ENCODE measurements around the gene PLA2G6.
"Not testable (repeated sequence)": the region's sequence is repeated elsewhere in the genome, so short reads cannot be mapped to it uniquely, and the experiment has no call there.

Gene PLA2G6

DNA sequence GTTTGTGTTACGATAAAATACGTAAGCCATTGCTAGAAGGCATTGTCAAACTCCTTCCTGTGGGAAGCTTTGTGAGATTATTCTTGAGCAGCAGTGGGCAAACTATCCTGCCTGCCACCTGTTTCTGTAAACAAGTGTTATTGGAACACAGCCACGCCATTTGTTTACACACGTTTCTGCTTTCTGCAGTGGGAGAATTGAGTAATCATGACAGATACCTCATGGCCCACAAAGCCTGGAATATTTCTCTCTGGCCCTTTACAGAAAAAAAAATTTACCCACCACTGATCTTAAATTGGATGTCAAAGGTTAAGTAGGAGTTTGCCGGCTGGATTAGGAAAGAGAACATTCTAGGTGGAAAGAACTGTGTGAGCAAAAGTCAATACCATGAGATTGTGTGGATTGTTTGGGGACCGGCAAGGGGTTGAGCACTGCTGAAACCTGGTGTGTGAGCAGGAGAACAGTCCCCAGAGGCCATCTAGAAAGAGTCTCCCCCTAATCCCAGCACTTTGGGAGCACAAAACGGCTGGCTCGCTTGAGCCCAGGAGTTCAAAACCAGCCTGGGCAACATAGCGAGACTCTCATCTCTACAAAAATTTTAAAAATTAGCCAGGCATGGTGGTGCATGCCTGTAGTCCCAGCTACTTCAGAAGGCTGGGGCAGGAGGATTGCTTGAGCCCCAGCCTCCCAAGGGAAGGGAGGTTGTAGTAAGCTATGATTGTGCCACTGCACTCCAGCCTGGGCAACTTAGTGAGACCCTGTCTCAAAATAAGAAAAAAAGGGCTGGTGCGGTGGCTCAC, 6.0 kb upstream of the PLA2G6 start:
- DNase-seq, result no peak

DNA sequence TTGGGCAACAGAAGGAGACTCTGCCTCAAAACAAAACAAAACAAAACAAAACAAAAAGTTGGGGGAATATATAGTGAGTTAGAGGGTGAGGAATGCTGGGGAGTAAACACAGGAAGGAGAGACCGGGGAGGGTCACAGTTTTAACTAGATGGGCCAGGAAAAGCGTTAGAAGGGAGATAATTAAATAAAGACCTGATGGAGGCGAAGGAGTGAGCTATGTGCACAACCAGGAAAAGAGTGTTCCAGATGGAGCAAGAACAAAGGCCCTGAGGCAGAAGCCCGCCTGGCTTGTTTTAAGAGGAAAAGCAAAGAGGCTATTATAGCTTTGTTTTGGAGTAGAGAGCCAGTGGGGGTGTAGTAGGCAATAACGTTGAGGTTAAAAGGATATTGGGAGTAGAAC, 4.8 kb upstream of the PLA2G6 start:
- no peak for DNase-seq

DNA sequence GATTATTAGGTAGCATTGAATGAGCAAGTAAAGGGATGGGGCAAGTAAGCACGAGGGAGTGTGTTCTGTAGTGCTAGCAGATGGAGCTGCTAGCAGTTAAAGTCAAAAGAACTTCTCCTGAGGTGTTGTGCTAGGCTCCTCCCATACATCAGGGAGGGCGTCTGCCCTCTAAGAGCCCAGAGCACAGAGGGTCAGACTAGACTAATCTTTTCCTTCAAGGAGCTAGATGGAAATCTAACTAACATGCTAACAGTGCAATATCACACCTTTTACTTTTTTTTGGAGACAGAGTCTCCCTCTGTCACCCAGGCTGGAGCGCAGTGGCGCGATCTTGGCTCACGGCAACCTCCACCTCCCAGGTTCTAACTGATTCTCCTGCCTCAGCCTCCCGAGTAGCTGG, 3.2 kb upstream of the PLA2G6 start:
- no peak for DNase-seq

DNA sequence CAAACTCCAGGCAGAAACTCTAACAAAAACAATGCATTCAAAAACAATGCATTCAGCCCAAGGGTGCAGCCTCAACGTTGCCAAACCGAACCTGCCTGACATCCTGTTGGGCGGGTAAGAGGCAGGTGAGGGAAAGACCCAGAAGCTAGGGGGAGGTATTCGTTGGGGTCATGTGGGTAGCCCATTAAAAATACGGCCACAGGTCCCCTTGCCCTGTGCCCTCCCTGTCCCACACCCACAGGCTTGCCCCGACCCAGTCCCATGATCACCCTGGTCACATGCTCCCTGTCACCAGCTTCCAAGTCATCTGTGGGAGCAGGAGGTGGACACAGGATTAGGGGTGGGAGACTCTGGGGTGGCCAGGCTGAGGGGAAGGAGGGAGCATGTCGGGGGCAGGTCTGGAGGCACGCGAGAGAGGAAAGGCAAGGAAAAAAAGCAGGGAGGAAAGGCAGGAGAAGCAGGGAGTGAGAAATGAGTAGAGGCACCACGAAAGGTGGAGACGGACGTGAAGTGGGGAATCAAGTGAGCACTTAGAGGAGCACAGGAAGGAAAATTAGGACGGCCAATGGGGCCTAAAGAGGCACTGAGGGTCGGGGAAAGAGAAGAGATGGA, 683 bp downstream of the PLA2G6 start:
- no peak for DNase-seq

DNA sequence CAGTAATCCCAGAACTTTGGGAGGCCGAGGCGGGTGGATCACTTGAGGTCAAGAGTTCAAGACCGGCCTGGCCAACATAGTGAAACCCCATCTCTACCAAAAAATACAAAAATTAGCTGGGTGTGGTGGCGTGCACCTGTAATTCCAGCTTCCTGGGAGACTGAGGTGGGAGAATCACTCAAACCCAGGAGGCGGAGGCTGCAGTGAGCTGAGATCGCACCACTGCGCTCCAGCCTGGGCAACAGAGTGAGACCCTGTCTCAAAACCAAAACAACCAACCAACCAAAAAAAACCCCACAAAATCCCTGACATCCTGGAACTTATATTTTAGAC, 3.1 kb downstream of the PLA2G6 start:
- not testable (repeated sequence) for DNase-seq

DNA sequence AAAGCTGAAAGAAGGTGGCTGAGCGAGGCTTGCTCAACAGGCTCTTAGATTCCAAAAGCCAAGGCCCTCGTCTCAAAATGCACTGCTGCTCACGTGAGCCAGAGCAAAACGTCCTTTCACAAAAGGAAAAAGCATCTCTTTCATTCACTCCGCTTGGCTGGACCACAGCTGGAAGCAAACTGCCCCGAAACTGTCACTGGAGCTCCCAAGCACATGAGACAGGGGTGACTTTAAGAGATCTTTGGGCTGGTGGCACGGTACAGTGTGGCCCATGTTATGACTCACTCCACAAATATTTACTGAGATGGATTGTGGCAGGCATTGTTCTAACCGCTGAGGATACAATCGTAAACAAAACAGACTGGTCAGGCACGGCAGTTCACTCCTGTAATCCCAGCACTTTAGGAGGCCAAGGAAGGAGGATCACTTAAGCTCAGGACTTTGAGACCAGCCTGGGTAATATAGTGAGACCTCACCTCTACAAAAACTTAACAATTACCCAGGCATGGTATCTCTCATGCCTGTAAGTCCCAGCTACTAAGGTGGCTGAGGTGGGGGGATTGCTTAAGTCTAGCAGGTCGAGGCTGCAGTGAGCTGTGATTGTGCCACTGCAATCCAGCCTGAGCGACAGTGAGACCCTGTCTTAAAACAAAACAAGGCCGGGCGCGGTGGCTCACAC, 3.6 kb downstream of the PLA2G6 start:
- DNase-seq, result no peak

DNA sequence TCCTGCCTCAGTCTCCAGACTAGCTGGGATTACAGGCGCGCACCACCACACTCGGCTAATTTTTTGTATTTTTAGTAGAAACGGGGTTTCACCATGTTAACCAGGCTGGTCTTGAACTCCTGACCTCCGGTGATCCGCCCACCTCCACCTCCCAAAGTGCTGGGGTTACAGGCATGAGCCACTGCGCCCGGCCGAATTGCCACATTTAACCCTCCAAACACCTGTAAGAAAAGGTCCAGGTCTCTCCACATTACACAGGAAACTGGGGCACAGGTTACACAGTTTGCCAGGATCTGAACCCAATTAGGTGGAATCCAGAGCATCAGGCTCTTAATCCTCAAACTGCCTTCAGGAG, 4.1 kb downstream of the PLA2G6 start:
- DNase-seq, result not testable (repeated sequence)

DNA sequence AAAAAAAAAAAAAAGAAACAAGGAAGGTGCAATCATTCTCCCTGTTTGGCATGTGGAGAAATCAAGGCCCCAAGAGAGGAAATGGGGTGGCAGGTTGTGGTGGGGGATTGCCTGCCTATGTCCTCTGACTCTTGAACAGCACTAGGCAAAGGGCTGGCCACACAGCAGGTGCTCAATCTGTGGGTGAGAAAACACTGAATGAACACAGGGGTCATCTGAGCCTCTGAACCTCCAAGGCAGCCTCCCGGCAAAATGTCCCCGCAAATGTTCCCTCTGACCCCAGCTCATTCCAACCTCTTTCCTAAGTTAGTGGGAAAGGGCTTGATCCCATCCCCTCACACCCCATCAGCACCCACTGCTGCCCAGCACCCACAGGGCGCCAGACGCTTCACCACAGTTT, 4.6 kb downstream of the PLA2G6 start:
- DNase-seq, result peak; percentile 15

DNA sequence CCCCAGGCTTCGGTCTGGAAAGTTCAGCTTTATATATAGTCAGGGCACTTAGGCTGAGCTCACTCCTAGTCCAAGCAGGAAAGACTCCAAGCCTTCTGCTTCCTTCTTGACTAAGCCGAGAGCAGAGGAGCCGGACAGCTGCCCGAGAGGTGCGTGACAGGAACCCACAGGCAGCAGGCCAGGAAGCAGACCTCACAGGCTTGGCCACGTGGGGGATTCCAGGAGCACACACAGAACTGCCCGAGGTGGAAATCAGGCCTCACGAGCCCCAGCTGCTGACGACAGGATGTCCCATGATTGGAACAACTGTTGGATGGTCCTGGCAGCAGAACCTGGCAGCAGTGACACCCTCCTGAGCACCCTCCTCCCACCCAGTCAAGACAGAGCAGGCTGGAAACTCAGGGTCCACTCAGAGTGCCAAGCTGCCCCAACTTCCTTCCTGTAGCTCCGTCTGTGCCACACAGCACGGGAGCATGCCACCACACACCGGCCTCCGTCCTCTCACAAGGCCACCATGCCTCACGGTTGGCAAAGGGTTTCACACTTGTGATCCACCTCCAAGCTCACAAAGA, 5.4 kb downstream of the PLA2G6 start:
- DNase-seq, result no peak

DNA sequence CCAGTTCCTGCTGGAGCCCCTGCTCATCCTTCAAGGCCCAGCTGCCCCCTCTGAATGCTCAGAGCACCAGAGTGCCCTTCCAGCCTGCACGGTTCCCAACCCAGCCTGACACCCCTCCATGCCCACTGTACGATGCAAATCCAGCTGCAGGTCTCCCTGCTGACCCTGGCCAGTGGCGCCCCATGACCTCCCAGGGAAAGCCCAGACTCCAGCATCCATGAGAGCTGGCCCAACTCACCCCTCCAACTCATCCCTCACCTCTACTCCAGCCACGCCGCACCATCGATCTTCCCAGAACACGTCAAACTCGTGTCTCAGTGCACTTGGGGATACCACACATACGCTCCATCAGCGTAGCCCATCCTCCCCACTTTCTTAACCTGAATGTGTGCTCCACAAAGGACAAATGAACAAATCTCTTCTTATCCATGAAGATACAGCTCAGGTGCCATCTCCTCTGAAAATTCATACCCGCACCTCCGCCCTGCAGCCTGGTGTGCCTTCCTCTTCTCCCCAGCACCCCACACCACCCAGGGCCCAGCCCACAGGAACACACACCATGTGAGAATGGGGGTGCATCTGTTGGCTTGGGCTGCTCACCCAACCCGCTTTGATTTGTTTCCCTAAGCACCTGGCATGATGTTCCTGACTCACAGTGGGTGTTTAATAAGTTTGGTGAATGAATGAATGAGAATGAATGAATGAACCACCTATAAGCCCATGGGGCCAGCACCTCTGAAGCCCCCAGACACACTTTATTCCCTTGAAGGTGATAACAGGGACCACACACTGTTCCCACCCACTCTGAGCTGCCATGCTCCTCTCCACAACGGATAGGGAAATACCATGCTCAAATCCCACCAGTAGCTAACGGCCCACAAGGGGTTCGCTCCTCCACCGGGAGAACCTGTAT, 6.2 kb downstream of the PLA2G6 start:
- no peak for DNase-seq

DNA sequence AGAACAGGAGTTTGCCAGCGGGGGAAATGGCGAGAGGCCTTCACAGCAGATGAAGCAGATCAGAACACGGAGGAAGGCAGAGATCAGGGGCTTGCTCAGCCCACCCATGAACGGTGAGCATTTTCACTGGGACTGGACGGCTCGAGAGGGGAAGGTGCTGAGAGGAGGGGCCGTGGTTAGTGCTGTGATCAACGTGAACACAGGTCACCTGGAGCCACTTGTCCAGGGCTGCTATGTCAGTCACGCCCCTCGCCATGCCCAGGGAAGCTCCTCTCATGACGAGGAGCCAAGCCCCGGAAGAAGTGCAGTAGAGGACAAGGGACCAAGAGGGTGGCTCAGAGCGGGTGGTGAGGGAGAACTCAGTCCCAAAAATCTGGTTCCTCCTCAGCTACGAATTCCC, 7.0 kb downstream of the PLA2G6 start:
- no peak for DNase-seq

DNA sequence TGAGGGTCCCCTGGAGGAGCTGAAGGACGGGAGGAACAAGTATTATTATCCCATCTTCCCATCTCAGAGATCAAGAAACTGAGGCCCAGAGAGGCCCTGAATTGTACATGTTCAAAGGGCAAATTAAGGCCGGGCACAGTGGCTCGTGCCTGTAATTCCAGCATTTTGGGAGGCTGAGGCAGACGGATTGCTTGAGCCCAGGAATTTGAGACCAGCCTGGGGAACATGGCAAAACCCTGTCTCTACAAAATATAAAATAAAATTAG, 8.1 kb downstream of the PLA2G6 start:
- DNase-seq, result no peak

DNA sequence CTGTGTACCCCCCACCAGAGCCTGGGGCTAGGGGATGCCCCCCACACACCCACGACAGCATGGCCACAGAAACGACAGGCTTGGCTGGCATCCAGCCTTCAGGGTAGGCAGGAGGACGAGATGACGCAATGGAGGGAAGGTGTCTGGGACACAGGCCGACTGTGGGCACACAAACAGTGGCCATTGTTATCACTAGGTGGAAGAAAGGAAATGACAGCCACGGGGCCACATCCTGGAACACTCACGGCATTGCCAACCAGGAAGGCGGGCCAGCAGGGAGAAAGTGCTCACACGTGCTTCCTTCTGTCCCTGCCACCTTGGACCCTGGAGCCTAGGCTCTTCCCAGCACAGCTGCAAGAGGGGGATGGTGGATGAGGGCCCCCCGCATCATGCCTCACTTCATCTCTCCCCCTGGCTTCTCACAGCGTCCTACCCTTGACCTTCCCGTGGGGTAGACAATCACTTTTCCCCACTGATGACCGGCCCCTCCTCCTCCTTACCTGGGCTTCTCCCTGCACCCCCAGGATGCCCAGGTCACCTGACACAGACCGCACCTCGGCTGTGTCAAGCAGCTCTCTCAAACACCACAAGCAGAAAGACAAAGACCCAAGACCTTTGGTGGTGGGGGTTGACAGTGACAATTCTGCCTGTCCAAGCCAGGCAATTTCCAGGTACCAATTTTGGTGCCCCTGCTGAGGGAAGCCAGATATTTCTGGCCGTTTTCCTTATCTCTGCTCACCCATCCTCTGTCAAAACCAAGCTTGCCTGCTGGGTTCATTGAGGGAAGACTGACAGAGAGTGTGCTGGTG, 8.6 kb downstream of the PLA2G6 start:
- DNase-seq, result no peak

DNA sequence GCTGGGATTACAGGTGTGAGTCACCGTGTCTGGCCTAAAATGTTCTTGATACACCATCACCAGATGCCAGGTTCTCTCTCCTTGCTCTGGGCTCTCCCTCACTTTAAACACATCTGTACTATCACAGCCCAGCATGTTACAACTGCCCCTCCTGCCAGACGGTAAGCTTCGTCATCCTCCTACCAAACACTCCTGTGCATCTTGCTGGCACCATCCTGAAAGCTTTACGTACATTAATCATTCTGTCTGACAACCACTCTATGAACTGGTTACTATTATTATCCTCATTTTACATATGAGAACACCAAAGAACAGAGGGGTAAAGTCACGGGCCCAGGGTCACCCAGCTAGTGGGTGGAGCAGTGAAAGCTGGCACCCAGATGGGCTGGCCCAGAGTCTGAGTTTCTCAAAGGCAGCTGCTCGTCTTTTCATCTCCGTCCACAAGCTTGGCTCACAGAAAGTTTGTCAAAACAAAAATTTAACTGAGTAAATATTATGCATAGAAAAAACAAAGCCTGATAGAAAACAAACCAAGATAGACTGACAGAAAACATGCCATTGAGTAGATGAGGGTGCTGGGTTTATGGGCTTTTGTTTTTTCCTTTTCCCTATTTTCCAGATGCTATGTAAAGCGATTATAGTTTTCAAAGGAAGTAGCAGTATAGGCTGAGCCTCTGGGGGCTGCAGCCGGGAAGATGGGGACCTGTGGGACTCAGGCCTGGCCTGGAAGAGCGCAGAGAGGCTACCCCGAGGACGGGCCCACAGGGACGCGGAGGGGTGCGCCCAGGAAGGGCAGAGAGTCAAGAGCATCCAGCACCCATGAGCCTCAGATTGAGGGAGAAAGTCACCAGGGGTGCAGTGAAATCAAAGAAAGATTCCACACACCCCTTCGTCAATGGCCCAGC, 9.5 kb downstream of the PLA2G6 start:
- DNase-seq, result no peak

DNA sequence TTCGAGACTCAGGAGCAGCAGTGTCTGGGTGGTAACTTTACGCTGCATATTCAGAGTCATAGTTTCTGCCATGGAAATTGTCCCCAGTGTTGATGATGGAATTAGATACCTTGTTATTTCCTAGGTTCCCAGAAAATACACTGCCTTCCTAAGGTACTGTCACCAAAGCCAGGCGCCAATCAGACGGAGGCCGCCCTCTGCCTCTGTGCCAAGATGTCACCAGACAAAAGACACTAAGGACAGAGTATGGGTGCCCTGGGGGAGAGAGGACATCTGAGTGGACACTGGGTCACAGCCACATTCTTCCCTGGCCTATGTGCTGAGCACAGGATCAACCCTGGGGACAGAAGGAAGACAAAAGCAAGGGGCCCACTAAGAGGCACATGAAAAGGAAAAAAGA, 11.2 kb downstream of the PLA2G6 start:
- DNase-seq, result no peak

DNA sequence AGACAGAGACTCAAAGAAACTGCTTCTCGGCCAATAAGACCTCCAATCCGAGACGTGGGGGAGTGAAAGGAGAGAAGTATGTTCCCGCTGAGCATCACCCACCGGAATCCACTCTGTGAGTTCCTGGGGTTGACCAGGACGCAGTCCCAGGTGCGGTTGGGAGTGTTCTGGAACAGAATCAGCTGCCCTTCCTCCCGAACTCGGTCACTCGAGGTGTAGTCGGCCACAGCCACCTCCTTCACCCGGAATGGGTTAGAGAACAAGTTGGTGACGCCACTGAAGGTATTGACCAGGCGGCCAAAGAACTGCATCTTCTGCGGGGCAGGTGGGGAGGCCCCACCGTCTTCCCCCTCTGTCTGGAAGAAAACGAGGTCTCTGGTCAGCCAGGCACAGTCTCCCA, 12.5 kb downstream of the PLA2G6 start:
- no peak for DNase-seq

DNA sequence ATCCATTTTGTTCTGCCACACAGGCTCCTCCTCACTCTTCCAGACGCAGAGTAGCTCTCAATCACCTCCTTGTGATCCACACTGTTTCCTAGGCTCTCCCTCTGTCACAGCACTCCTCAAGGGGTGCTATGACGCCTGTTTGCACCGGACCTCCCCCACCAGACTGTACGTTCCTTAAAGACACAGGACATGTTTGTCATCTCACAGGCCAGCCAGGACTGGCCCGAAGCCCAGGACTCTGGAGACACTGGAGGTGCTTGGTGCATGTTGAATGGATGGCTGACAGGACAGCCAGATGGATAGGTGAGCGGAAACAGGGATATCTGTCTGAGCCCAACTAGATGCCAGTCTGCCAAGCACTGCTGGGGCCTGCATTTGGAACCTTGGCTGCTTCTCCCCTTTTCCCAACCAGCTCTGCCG, 13.6 kb downstream of the PLA2G6 start:
- DNase-seq, result no peak

DNA sequence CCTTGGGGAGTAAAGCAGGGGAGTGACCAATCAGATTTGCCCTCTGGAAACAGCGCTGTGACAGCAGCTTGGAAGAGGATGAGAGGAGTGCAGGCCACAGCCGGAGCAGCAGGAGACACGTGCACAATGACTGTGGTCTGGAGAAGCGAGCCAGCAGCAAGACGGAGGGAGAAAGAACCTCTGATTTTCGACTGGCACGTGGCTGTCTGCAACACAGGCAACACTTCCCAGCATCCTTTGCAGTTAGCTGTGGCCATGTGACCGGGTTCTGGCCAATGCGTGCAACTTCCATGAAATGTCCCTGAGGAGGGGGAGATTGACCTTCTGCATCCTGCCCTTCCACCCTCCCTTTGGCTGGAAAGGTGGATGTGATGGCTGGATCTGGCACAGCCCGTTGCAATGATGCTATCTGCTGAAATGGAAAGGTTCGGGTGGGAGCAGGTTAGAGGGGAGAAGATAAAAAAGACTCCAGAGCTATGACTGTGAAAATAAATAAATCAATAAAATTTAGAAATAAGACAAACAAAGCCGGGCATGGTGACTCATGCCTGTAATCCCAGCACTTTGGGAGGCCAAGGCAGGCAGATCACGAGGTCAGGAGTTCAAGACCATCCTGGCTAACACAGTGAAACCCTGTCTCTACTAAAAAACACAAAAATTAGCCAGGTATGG, 15.6 kb downstream of the PLA2G6 start:
- no peak for DNase-seq

DNA sequence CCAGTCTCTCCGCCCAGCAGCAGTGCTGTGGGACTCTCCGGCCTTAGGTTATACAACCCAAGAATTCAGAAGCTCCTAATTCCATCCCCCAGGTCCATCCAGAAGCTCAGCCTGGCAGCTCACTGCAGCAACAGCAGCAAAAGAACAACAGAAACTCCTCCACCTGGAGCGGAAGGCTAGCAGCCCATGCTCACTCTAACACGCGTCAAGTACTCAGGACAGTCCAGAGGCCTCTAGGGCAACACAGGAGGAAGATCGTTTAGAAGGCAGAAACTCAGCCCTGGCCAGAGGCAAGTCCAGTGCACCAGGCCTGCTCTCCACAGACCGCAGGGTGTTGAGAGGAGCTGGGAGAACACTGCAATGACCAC, 17.1 kb downstream of the PLA2G6 start:
- no peak for DNase-seq

DNA sequence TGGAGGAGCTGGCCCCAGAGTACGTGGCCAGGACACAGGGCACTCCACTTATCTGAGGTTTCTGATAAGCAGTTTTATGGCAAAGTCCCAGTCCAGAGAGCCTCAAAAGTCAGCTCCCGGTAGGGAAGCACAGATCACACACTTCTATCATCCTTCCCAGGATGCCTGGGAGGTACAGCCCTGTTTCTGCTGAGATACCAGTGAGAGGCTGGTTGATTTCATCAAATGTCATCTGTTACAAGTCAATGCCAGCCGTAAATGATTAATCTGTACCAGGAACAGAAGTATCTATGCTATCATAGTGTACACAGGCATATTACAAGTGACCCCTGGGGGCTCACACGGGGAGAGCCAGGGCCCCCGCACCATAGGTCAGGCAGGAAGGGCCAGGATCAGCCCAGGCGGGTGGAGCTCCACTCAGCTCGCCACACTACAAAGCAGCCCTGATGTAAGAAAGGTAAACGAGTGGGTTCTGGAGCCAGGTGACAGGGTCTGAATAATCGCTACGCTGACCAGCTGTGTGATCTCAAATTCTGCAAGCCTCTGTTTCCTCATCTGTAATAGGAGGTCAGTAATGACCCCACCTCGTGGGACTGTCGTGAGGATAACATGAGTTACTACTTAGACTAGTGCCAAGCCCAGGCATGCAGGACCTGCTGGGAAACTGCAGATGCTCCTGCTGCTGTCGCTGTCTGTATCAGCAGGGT, 17.6 kb downstream of the PLA2G6 start:
- no peak for DNase-seq
